ENCODE measurements around the gene NAALADL2.

Gene NAALADL2

DNA sequence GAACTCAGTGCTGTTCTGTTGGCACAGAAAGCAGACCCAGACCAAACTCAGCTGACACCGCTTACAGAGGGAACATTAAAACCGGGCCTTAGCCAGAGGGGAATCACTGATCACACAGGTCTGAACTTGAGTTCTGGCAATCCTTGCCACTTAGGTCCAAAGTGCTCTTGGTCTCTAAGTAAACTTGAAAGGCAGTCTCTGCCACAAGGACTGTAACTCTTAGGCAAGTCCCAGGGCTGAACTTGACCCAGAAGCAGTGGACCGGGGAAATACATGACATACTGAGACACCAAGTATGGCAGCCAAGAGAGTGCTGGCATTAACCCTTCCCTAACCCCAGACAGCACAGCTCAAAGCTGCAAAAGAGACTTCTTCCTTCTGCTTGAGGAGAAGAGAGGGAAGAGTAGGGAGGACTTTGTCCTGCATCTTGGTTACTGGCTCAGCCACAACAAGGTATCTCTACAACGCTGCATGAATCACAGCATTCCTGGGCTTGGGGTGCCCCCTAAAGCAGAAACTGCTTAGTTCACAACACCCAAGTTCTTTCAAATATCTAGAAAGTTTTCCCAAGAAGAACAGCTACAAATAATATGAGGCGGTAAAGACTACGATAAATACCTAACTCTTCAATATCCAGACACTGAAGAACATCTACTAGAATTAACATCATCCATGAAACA, 32.5 kb downstream of the NAALADL2 start:
- DNase-seq = no peak

- no peak for DNase-seq
Measured at GRCh38 chr3:174907027-174907426, 47.9 kb downstream of the NAALADL2 start.

DNA sequence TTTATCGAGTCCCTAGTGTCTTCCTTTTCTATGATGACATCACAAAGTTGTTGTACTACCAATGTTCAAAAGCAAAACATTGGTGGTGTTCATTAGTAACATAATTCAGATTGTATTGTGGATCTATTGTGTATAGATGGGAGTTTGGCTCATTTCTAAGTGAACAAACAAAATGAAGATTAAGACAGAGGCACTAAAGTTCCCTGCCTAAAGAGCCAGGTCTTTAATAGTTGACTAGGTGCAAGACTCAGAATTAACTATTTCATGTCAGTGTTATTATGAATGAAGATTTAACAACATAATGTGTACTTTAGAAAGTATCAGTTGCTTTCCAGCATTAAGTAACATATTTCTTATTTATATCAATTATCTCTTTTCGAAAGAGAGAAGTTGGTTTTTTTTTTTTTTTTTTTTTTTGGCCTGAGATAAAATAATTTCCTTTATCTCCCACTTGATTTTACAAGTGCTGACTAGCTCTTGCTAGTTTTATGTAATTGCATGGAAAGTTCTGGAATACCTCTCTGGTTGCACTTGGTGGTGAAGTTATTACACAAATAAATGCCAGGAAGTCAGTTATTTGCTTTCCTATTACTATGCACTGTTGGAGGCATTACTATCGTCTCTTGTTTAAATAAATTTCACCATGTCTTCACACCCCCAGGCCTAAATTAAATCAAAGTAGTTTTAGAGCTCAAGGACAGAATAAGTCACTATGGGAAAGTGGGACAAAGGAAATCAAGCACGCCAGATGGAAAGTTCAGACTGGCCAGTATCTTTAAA, 48.7 kb downstream of the NAALADL2 start:
- DNase-seq = no peak

DNA sequence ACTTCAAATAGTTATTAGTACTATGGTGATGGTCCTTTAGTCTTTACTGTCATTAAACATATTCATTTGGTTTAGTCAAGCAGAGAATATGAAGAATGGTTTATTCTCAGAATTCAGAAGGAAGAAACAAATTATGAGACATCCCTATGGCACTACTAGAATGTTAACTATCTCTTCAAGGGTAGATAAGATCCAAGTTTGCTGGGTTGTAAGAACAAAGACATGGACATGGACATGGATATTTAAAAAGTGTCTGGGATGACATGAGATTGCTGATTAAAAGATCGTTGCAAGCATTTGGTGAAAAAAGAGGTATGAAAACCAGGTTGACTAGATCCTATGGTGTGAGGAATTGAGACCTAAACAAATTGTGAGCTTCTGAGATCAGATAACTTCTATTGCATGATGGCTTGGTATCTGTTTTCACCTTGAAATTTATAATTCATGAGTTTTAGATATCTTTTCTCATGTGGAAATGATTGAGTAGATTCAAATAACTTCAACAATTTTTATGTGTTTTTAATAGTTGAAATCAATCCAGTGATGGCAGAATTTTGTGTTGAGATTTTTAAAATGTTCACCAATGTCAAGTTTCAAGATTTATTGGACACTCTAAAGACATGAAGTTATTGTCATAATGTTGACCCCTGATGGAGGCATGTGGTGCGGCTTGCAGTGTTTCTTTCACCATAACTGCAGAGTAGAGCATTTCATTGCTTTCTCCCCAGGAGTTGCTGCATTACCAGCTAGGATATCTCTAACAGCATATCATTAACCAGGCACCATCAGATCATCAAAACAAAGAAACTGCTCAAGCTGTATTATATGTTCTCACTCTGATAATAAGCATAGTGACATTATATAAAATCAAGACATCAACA, 72.6 kb downstream of the NAALADL2 start:
- no peak for DNase-seq

DNA sequence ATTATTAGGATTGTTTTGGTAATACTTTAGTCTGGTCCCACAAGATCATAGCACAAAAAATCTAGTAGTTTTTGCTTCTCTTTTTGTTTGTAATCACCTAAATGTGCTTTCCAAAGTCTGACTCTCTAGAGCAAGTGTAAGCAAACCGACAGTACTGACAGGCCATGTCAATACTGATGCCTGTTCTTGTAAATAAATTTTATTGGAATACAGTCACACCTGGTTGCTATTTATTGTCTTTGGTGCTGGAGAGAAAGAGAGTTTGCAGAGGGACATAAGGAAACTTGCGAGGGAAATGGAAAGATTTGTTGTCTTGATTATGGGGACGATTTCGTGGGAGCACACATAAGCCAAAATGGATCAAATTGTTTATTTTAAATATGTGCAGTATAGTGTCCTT, 77.5 kb downstream of the NAALADL2 start:
- DNase-seq = no peak

DNA sequence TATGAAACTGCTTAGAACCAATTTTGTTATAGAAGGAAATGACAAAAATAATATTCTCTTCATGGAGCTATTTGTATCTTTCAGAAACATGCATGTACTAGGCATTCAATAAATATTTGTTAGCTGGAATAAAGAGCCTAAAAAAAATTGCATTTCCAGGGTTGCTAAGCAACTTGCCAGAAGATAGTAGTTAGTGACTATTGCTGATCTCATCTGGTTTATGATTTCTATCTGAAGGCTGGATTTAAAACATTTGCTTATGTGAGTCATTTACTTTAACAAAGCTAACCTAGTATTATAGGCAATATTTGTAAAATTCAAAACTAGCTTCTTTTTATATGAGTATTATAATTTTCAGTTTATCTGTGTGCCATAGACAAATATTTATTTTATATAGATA, 78.3 kb downstream of the NAALADL2 start:
- DNase-seq = no peak

GRCh38 chr3:174938102-174938501, 79.0 kb downstream of the NAALADL2 start:
- no peak for DNase-seq

GRCh38 chr3:174940151-174940550, 81.0 kb downstream of the NAALADL2 start:
- no peak for DNase-seq

GRCh38 chr3:174945276-174945675, 86.1 kb downstream of the NAALADL2 start:
- no peak for DNase-seq

DNA sequence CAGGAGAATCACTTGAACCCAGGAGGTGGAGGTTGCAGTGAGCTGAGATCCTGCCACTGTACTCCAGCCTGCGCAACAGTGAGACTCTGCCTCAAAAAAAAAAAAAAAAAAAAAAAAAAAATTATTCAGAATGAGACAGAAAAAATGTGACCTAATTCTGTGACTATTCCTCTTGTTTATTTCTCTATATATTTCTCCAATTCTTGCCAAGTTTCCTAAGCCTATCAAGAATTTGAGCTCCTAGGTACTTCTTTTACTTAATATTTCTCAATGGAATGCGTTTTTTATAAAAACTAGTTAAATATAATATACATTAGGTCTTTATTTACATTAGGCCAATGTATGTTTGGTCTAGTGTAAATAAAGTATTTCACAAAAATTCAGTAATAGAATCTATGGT, 86.8 kb downstream of the NAALADL2 start:
- DNase-seq = no peak

- no peak for DNase-seq
Measured at GRCh38 chr3:174949523-174949922, 90.4 kb downstream of the NAALADL2 start.

GRCh38 chr3:174951034-174951433, 91.9 kb downstream of the NAALADL2 start:
- no peak for DNase-seq

DNA sequence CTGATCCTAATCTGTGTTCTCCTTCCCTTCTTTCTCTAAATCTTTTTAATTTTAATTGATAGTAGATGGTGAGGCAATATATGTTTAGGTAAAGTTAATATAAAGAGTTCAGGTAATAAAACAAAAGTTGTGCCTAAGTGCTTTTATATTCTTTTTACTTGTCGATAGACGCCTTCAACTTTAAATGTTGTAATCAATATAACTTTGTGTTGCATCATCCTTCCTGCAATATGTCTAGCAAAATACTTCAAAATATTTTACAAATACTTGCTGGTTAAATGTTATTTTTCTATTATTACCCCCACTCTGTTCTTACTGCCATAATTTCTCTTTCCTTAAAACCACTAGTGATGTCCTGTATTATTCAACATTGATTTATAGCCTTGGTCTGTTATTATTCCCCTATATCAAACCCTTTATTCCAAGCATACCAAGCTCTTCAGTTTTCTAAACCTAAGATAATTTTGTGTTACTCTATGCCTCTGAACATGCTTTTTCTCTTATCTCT, 92.4 kb downstream of the NAALADL2 start:
- no peak for DNase-seq

- no peak for DNase-seq
Measured at GRCh38 chr3:174953068-174953467, 93.9 kb downstream of the NAALADL2 start.

- DNase-seq = no peak
Measured at GRCh38 chr3:174955513-174956016, 96.4 kb downstream of the NAALADL2 start.

DNA sequence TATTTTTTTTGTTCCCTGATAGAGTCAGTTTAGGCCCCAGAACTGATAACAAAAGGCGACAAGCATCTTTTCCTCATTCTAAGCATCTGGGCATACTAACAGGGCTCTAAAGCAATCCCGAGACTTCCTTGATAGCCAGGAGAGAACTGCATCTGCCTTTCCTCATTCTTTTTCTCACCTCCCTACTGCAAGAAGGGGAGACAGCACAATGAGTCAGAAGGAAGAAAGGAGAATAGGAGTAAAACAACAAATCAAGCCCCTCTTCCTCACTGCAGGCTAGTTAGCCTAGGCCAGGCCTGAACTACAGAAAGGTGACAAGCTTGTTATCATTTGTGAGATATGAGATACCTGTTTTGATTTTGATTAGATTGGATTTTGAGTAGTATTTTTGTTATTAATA, 97.9 kb downstream of the NAALADL2 start:
- no peak for DNase-seq

DNA sequence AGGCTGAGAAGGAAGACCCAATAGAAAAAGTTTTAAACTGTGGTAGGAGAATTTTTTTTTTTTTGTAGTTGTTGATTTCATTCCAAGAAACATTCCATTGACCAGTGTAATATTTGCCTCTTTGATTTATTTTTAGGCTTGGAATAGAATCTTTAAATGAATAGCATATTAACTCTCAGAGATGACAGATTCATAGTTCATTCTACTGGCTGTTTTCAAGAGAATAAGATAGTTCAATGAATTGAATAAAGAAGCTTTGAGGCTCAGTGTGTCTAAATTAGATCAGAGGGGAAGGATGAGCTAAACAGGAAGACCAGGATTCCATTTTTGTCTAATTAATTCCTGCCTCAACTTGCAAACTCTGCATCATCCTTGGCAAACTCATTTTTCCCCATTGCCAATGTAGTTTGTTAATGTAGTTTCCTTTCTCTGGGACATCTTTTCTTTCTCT, 98.4 kb downstream of the NAALADL2 start:
- no peak for DNase-seq

DNA sequence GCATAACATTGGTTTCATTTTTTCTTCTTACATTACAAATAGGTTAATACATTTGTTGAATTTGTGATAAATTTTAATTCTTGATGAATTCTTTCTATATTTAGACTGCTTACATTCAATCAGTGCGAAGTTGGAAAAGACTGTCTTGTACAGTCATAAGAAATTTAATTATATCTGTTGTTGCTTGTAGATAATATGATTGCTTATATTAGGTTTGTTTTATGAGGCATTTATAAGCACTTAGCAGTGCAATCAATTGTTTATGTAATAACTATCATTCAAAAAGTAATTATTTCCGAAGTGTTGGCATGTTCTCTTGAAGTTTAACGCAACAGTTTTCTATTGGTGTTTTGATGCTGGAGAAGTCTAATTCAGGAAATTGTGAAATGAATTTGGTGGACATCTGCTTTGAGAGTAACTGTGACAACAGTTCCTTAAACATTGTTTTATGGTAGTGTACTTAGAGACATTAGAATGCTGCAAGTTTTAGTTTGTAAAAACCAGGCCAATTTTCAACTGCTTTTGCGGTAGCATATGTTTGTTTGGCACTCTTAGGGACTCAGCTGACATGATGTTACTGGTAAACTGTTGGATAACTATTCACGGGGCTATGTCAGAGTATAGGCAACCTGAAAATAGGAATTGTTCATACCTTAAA, 99.7 kb downstream of the NAALADL2 start:
- DNase-seq = no peak

DNA sequence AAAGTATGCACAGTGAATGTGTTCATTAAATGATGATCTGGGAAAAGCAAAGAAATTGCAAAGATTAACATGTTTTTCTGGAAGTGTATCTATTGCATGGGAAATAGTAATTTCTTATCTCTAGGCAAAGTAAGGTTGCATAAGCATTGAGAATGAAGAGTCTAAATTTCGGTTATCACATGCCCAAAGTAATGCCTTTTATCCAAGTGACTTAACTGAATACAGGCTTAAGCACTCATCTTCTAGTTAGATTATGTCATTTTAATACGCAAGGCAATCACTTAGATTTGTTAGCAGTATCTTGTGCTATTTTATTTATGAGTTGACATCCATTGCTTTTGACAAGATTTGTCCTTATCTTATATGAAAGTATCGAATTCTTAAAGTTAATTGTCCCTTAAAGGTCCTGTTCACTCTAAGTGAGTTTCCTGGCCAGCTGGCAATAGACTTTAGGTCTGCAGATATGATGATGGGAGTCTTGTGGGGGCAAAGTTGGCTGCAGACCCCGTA, 100.5 kb downstream of the NAALADL2 start:
- DNase-seq = no peak

DNA sequence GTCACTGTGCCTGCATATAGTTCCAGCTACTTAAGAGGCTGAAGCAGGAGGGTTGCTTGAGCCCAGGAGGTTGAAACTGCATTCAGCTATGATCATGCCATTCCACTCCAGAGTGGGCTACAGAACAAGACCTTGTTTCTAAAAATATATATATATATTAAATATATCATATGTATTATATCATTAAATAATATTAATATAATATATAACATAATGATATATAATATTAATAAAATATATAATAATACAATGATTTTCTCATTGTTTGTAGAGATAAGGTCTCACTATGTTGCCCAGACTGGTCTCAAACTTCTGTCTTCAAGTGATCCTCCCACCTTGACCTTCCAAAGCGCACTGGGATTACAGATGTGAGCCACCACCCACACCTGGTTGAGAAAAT, 101.8 kb downstream of the NAALADL2 start:
- no peak for DNase-seq

GRCh38 chr3:174973465-174973864, 114.3 kb downstream of the NAALADL2 start:
- DNase-seq = no peak

- no peak for DNase-seq
Measured at GRCh38 chr3:174986685-174987084, 127.6 kb downstream of the NAALADL2 start.

Data from CD4-positive, alpha-beta T cell treated with Interleukin-17A for 4 hours (primary cell).